Measurements from ENCODE around the gene PTPRD. TPM values are rescaled to one million over a fixed set of nuclear protein-coding genes. Genes with fewer than 3 reads are reported as not detected.
"Not testable (repeated sequence)": the region's sequence is repeated elsewhere in the genome, so short reads cannot be mapped to it uniquely, and the experiment has no call there.

Gene PTPRD
- total RNA-seq, 1 donor from 2014 or later, result 0.05 TPM

DNA sequence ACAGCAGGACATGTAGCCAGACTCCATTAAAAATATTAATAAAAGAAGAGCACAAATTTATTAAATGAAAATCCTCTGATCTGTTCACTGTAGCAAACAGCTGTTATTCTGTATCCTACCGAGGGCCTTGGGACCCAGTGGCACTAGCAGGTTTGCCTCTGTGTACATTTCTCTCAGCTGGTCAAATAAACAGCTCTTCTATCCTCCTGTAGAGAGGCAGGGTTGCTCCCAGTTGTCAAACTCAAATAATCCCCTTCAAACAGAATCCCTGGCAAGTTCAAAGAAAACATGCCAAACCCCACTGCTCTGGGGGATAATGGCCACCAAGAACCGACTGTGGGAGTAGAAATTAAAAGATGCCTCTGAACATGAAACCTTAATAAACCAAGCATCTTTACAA lies 1551.2 kb downstream of the PTPRD start:
- H3K9me3 Mint-ChIP-seq, result no peaks in the 10 kb centered on the region
- no peaks in the 10 kb centered on the region for H3K36me3 Mint-ChIP-seq (ENCODE audit: low read depth)
- DNase-seq (ENCODE audit: low spot score), result no peak
- H3K4me1 Mint-ChIP-seq (ENCODE audit: low read depth), result no peaks in the 10 kb centered on the region
- intact Hi-C loops (cut with micrococcal nuclease), result no loop called here
- H3K4me3 Mint-ChIP-seq, result no peak overlapping the region
- H3K27me3 Mint-ChIP-seq (ENCODE audit: insufficient read depth), result no peaks in the 10 kb centered on the region
- no peak overlapping the region for H3K27ac Mint-ChIP-seq

DNA sequence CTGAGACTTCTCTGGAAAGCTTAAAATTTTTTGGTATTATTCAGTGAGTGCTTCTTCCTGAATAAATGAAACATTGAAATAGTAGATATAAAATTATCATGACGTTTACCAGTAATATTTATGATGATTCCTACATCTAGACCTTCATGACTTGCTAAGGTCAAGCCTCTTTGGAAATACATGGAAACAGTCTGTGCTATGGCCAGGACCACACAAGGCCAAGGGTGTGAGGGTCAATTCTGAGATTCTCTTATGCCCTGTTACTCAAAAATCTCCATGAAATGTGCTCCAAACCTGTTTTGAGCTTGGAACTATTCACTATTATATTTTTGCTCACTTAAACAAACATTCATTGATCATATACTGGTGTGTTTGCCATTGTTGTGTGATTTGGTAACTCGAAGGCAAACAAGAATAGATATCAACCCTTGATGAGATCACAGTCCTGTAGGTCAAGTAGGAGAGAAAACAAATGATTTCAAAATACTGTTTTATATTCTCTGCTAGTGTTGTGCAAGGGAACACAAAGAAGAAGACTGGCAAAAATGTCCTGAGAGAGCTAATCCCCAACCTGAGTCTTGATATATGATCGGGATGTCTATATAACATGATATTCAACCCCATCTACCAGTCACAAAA lies 1558.3 kb downstream of the PTPRD start:
- Mint-ChIP-seq H3K4me3 (no peak overlapping the region), H3K27ac (no peak overlapping the region), H3K4me1 (ENCODE audit: low read depth) (no peaks in the 10 kb centered on the region), H3K27me3 (ENCODE audit: insufficient read depth) (no peaks in the 10 kb centered on the region), H3K9me3 (no peaks in the 10 kb centered on the region), H3K36me3 (ENCODE audit: low read depth) (no peaks in the 10 kb centered on the region)
- DNase-seq (ENCODE audit: low spot score), result no peak
- intact Hi-C loops (cut with micrococcal nuclease), result no loop called here

DNA sequence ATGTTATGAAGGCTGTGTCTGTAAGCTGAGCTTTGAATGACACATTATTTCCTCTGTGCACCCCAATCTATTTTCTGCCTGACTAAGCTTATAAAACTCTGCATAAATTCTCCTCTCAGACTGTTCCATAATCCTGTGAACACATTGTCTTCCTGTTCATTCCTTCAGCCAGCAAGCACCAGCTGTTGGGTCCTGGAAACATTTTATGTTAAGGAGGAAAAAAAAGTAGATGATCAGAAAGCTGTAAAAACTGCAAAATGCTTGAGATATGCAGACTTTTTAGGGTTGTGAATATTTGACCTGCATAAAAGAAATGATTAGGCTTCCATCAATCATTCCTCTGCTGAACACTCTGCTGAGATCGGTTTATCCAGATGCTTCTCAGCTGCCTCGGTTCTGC lies 1567.2 kb downstream of the PTPRD start:
- Mint-ChIP-seq H3K9me3 (no peaks in the 10 kb centered on the region), H3K27ac (no peak overlapping the region), H3K4me1 (ENCODE audit: low read depth) (no peaks in the 10 kb centered on the region), H3K36me3 (ENCODE audit: low read depth) (no peaks in the 10 kb centered on the region), H3K27me3 (ENCODE audit: insufficient read depth) (no peaks in the 10 kb centered on the region), H3K4me3 (no peak overlapping the region)
- intact Hi-C loops (cut with micrococcal nuclease), result no loop called here
- no peak for DNase-seq (ENCODE audit: low spot score)

DNA sequence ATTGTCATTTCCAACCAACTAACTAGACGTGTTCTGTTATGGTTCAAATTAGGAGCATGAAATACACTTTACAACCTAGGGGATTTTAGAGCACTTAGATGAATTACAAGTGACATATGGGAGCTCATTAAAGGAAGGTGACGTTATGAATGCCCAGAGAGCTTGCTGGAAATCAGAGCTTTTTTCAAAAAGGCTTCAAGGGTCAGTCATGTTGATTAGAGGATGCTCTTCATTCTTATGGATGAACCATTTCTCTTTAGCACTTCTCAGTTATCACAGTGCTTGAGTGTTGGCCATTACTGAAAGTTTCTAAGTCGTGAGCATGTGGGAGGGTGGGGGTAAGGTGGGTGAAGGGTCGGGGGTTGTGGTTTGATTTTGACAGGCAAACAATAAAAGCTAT lies 1567.7 kb downstream of the PTPRD start:
- no peak for DNase-seq (ENCODE audit: low spot score)
- Mint-ChIP-seq H3K4me1 (ENCODE audit: low read depth) (no peaks in the 10 kb centered on the region), H3K27ac (no peak overlapping the region), H3K4me3 (no peak overlapping the region), H3K36me3 (ENCODE audit: low read depth) (no peaks in the 10 kb centered on the region), H3K27me3 (ENCODE audit: insufficient read depth) (no peaks in the 10 kb centered on the region), H3K9me3 (no peaks in the 10 kb centered on the region)
- intact Hi-C loops (cut with micrococcal nuclease), result no loop called here

DNA sequence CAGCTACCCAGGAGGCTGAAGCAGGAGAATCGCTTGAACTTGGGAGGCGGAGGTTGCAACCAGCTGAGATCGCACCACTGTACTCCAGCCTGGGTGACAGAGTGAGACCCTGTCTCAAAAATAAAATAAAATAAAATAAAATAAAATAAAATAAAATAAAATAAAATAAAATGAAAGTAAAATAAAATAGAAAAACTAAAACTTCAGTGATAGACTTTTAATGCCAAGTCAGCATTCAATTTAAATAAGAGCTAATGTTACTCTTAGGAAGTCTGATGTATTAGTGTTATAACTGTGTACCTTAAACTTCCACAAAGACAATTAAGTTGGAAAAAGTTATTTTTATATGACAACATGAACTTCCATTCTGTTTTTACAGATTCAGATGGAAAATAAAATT lies 1569.0 kb downstream of the PTPRD start:
- H3K9me3 Mint-ChIP-seq; H3K4me3 Mint-ChIP-seq; H3K27me3 Mint-ChIP-seq (ENCODE audit: insufficient read depth); intact Hi-C loops (cut with micrococcal nuclease); H3K27ac Mint-ChIP-seq; H3K4me1 Mint-ChIP-seq (ENCODE audit: low read depth); DNase-seq (ENCODE audit: low spot score); H3K36me3 Mint-ChIP-seq (ENCODE audit: low read depth): not testable (repeated sequence)

DNA sequence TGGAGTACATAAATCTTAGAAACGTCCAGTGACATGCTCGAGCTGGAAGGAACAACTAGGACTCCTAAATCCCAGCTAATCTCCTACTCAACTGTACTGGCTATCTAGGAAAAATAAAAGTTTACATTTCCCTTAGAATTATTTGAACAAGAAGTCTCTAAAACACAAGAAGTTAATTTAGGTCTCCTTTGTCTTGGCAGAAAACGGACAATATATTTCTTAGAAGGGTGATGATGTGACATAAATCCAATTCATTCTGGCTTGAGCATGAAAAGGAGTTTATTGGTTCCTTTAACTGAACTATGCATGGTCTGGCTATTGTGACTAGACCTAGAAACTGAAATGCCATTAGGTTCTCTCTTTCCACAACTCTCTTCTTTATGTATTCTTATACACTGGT lies 1571.0 kb downstream of the PTPRD start:
- H3K27me3 Mint-ChIP-seq (ENCODE audit: insufficient read depth), result no peaks in the 10 kb centered on the region
- no peak overlapping the region for H3K27ac Mint-ChIP-seq
- no peaks in the 10 kb centered on the region for H3K4me1 Mint-ChIP-seq (ENCODE audit: low read depth)
- H3K9me3 Mint-ChIP-seq, result no peaks in the 10 kb centered on the region
- no peaks in the 10 kb centered on the region for H3K36me3 Mint-ChIP-seq (ENCODE audit: low read depth)
- intact Hi-C loops (cut with micrococcal nuclease), result no loop called here
- H3K4me3 Mint-ChIP-seq, result no peak overlapping the region
- DNase-seq (ENCODE audit: low spot score), result no peak

DNA sequence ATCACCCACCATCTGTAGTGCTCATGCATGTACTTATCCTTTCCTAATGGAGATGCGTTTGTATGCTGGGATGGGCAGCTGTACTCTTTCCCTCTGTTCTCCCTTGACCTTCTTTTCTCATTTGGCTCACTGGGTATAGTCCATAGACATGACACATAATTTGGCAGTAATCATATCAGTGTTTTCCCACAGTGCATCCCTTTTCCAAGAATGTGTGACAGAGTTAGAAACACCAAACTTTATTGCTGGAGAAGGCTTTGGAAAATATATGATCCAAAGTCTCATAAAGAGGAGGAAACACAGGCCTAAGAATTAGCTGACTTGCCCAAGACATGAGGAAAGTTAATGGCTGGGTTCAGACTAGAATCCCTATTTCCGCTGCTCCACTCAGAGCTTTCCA lies 1579.8 kb downstream of the PTPRD start:
- H3K9me3 Mint-ChIP-seq, result no peaks in the 10 kb centered on the region
- H3K4me3 Mint-ChIP-seq, result no peak overlapping the region
- H3K36me3 Mint-ChIP-seq (ENCODE audit: low read depth), result no peaks in the 10 kb centered on the region
- no peak overlapping the region for H3K27ac Mint-ChIP-seq
- intact Hi-C loops (cut with micrococcal nuclease), result no loop called here
- H3K27me3 Mint-ChIP-seq (ENCODE audit: insufficient read depth), result no peaks in the 10 kb centered on the region
- DNase-seq (ENCODE audit: low spot score), result no peak
- H3K4me1 Mint-ChIP-seq (ENCODE audit: low read depth), result no peaks in the 10 kb centered on the region

DNA sequence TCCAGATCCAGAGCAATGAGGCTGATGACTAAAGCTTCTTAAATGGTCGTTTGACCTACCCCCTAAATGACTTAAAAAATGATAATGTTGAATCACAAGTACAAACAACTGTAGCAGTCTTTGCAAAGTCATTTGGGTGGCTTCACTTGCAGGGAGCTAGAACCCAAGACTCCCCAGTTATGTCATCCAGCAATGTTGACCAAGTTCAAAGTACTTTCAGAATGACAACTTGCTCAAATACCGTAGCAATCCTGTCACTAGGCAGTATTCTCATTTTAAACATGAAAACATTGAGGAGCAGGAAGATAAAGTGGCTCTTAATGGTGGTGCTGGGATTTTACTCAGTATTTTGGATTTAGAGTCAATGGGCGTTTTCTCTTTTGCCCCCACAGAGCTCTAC lies 1596.2 kb downstream of the PTPRD start:
- peaks cover 3% of the 10 kb centered on the region for H3K9me3 Mint-ChIP-seq
- no peaks in the 10 kb centered on the region for H3K27me3 Mint-ChIP-seq (ENCODE audit: insufficient read depth)
- no peaks in the 10 kb centered on the region for H3K36me3 Mint-ChIP-seq (ENCODE audit: low read depth)
- no peak overlapping the region for H3K4me3 Mint-ChIP-seq
- no peaks in the 10 kb centered on the region for H3K4me1 Mint-ChIP-seq (ENCODE audit: low read depth)
- no peak for DNase-seq (ENCODE audit: low spot score)
- intact Hi-C loops (cut with micrococcal nuclease), result no loop called here
- H3K27ac Mint-ChIP-seq, result no peak overlapping the region

DNA sequence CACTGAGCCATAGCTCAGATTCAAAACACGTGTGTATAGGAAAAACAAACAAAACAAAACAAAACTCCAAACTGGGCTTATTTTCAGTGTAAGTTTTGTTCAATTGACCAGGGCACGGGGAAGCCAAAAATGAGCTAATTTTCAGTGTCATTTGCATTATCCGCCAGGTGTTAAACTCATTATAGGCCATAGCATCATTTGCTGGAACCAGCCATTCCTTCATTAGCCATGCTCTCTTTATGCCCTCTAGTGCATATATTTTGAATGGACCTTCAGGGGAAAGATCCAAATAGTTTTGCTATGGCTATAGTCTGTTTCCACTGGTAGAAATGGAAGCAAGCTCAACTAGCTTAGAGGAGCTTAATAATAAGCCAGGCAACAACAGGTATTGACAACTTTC lies 1608.0 kb downstream of the PTPRD start:
- intact Hi-C loops (cut with micrococcal nuclease), result no loop called here
- no peak for DNase-seq (ENCODE audit: low spot score)
- no peaks in the 10 kb centered on the region for H3K36me3 Mint-ChIP-seq (ENCODE audit: low read depth)
- H3K27ac Mint-ChIP-seq, result no peak overlapping the region
- no peak overlapping the region for H3K4me3 Mint-ChIP-seq
- no peaks in the 10 kb centered on the region for H3K4me1 Mint-ChIP-seq (ENCODE audit: low read depth)
- no peaks in the 10 kb centered on the region for H3K9me3 Mint-ChIP-seq
- H3K27me3 Mint-ChIP-seq (ENCODE audit: insufficient read depth), result peaks cover 2% of the 10 kb centered on the region

DNA sequence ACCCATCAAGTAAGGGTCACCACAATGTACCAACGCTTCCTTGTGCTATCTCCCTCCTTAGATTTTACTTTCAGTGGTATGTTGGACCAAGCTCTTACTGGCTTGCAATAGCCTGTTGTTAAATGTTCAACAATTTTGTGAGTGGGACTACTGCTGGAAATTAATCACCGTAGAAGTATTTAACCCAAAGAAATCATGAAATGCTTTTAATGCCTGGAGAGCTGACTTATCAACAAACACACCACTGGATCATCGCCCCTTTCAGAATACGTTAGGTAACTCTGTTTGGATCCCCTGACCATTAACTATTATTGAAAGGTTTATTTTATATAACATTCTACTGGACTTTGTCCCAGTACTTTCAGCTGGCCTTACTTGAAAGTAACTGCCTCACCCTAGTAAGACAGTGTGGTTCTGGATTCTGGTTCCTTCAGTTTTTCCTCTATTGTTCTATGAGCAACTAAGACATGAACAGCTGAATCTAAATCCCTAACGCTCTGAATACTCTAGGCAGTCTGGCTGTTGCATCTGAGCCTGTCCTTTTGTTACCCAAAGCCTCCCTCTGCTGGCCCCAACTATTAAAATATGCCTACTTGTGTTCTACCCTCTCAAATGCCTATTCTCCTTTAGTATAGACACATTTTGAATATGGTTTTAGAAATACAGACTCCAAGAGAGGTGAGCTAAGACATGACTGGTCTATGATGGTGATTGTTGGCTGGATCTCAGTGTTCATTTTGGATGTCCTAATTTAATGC lies 1609.8 kb downstream of the PTPRD start:
- Mint-ChIP-seq H3K36me3 (ENCODE audit: low read depth) (no peaks in the 10 kb centered on the region), H3K4me1 (ENCODE audit: low read depth) (no peaks in the 10 kb centered on the region), H3K27me3 (ENCODE audit: insufficient read depth) (peaks cover 2% of the 10 kb centered on the region), H3K9me3 (no peaks in the 10 kb centered on the region), H3K27ac (no peak overlapping the region), H3K4me3 (no peak overlapping the region)
- DNase-seq (ENCODE audit: low spot score), result no peak
- intact Hi-C loops (cut with micrococcal nuclease), result no loop called here

DNA sequence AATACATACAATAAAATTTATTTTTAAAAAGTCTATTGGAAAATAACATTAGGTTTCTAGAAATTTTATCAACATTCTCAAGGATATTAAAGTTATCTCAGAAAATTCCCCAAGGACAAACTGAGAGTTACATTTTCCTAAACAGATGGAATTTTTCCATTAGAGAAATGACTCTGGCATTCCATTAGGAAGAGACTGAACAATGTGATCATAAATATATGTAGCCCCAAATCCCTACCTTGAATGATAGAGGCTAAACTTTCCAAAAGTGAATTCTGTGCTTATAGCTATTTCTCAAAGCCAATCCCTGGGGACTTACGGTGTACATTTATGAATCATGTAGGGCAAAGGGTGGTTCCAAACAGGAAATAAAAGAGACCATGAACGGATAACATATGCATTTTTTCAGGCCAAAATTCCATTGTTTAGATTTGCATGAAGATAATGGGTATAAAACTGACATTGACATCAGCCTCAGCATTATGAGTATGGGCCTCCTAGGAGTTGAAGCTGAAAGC lies 1632.2 kb downstream of the PTPRD start:
- Mint-ChIP-seq H3K36me3 (ENCODE audit: low read depth) (no peaks in the 10 kb centered on the region), H3K4me1 (ENCODE audit: low read depth) (no peaks in the 10 kb centered on the region), H3K4me3 (no peak overlapping the region), H3K27me3 (ENCODE audit: insufficient read depth) (no peaks in the 10 kb centered on the region), H3K27ac (no peak overlapping the region), H3K9me3 (no peaks in the 10 kb centered on the region)
- intact Hi-C loops (cut with micrococcal nuclease), result no loop called here
- no peak for DNase-seq (ENCODE audit: low spot score)

DNA sequence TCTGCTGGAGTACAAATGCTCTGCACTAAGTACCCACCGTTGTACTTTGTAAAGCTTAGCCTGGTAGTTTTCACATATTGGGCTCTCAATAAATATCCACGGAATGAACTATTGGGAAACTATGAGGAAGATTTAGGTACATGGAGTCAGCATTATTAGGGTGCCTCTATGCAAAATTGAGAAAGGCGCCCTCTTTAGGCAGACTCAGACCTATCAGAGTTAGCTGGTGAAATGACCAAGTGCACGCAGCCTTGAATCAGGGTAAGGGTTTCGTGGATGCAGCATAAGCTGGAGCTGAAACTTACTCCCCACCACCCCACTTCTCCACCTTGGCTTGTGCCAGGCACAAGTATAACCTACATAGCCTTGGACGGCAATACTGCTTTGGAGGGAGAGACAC lies 1634.5 kb downstream of the PTPRD start:
- no peak overlapping the region for H3K4me3 Mint-ChIP-seq
- no peaks in the 10 kb centered on the region for H3K9me3 Mint-ChIP-seq
- no peaks in the 10 kb centered on the region for H3K4me1 Mint-ChIP-seq (ENCODE audit: low read depth)
- no peaks in the 10 kb centered on the region for H3K27me3 Mint-ChIP-seq (ENCODE audit: insufficient read depth)
- DNase-seq (ENCODE audit: low spot score), result no peak
- H3K36me3 Mint-ChIP-seq (ENCODE audit: low read depth), result no peaks in the 10 kb centered on the region
- no peak overlapping the region for H3K27ac Mint-ChIP-seq
- intact Hi-C loops (cut with micrococcal nuclease), result no loop called here

DNA sequence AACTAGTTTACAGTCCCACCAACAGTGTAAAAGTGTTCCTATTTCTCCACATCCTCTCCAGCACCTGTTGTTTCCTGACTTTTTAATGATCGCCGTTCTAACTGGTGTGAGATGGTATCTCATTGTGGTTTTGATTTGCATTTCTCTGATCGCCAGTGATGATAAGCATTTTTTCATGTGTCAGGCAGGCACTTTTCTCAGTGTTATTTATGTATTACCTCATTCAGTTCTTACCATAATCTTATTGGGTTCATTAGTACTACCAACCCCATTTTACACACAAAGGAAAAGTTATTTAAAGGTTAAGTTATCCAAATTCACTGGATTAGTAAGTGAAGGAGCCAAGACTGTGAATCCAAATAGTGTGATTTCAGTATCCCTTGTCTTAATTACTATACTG lies 1644.5 kb downstream of the PTPRD start:
- H3K4me1 Mint-ChIP-seq (ENCODE audit: low read depth), result not testable (repeated sequence)

More for the DNA sequence above, 1644.5 kb downstream of the PTPRD start:
- H3K27ac Mint-ChIP-seq; DNase-seq (ENCODE audit: low spot score); H3K4me3 Mint-ChIP-seq; intact Hi-C loops (cut with micrococcal nuclease); H3K27me3 Mint-ChIP-seq (ENCODE audit: insufficient read depth); H3K36me3 Mint-ChIP-seq (ENCODE audit: low read depth): not testable (repeated sequence)
- H3K9me3 Mint-ChIP-seq, result peaks cover 12% of the 10 kb centered on the region
